ENCODE results near the gene AGR3.

Gene AGR3

GRCh38 chr7:16826060-16826459 lies 55.7 kb downstream of the AGR3 start:
- no peak for DNase-seq (ENCODE audit: low spot score)

GRCh38 chr7:16822029-16822428 lies 59.8 kb downstream of the AGR3 start:
- DNase-seq (ENCODE audit: low spot score): no peak

- no peak for DNase-seq (ENCODE audit: low spot score)
These were observed 63.1 kb downstream of the AGR3 start for GRCh38 chr7:16818732-16819131.

GRCh38 chr7:16817536-16817935 lies 64.2 kb downstream of the AGR3 start:
- peak; percentile 23 for DNase-seq (ENCODE audit: low spot score)

- no peak for DNase-seq (ENCODE audit: low spot score)
These were observed 65.0 kb downstream of the AGR3 start for GRCh38 chr7:16816824-16817223.

- DNase-seq (ENCODE audit: low spot score): no peak
These were observed 66.8 kb downstream of the AGR3 start for GRCh38 chr7:16815001-16815400.

GRCh38 chr7:16813232-16813616 lies 68.6 kb downstream of the AGR3 start:
- DNase-seq (ENCODE audit: low spot score): no peak

GRCh38 chr7:16812542-16813231 lies 69.1 kb downstream of the AGR3 start:
- no peak for DNase-seq (ENCODE audit: low spot score)

GRCh38 chr7:16811551-16811950 lies 70.2 kb downstream of the AGR3 start:
- DNase-seq (ENCODE audit: low spot score): peak; percentile 21

GRCh38 chr7:16810573-16810972 lies 71.2 kb downstream of the AGR3 start:
- DNase-seq (ENCODE audit: low spot score): no peak

- DNase-seq (ENCODE audit: low spot score): no peak
These were observed 71.7 kb downstream of the AGR3 start for GRCh38 chr7:16810112-16810511.

All from RKO (cell line).